Activated CD4-positive, CD25-positive, alpha-beta regulatory T cell treated with anti-CD3 and anti-CD28 coated beads, Interleukin-2, amount 50 U/mL, for 72 hours (primary cell): ENCODE measurements around the gene CCDC28B.
"Not testable (repeated sequence)": the region's sequence is repeated elsewhere in the genome, so short reads cannot be mapped to it uniquely, and the experiment has no call there.

ENCODE experiments used
- DNase-seq: peaks from one replicate; pipeline ENCODE4 v3.0.0; 2021

The CCDC28B gene

GRCh38 chr1:32200226-32201010, at the start of gene CCDC28B:
CCDC28B (plus strand) TSS chr1:32200595; CDS start chr1:32201936, 1,341 bp downstream.
- DNase-seq: peak; percentile 46

- DNase-seq: no peak
These were observed 49.5 kb upstream of the CCDC28B start for GRCh38 chr1:32150847-32151246.

GRCh38 chr1:32151319-32151787, 49.0 kb upstream of the CCDC28B start:
- DNase-seq: no peak

- no peak for DNase-seq
These were observed 41.2 kb upstream of the CCDC28B start for GRCh38 chr1:32159189-32159588.

- no peak for DNase-seq
These were observed 37.0 kb upstream of the CCDC28B start for GRCh38 chr1:32163405-32163804.

- not testable (repeated sequence) for DNase-seq
These were observed 34.8 kb upstream of the CCDC28B start for GRCh38 chr1:32165633-32166032.

- no peak for DNase-seq
These were observed 29.4 kb upstream of the CCDC28B start for GRCh38 chr1:32170991-32171390.

- DNase-seq: no peak
These were observed 27.7 kb upstream of the CCDC28B start for GRCh38 chr1:32172621-32173245.

GRCh38 chr1:32178380-32179192, 21.8 kb upstream of the CCDC28B start:
- no peak for DNase-seq

- no peak for DNase-seq
These were observed 21.3 kb upstream of the CCDC28B start for GRCh38 chr1:32179193-32179442.

GRCh38 chr1:32179443-32180185, 20.8 kb upstream of the CCDC28B start, which contains the start of gene TXLNA:
TXLNA (plus strand) TSS chr1:32179675; CDS start chr1:32180346, 671 bp downstream.
- DNase-seq: peak; percentile 89

- DNase-seq: peak; percentile 48
These were observed 20.0 kb upstream of the CCDC28B start for GRCh38 chr1:32180186-32181060.

GRCh38 chr1:32181065-32181464, 19.3 kb upstream of the CCDC28B start:
- no peak for DNase-seq

GRCh38 chr1:32181563-32181962, 18.8 kb upstream of the CCDC28B start:
- no peak for DNase-seq

GRCh38 chr1:32182060-32182459, 18.3 kb upstream of the CCDC28B start:
- no peak for DNase-seq

- no peak for DNase-seq
These were observed 15.7 kb upstream of the CCDC28B start for GRCh38 chr1:32184650-32185049.

- no peak for DNase-seq
These were observed 14.3 kb upstream of the CCDC28B start for GRCh38 chr1:32186077-32186476.

GRCh38 chr1:32186491-32186890, 13.9 kb upstream of the CCDC28B start:
- DNase-seq: no peak

GRCh38 chr1:32187850-32188249, 12.5 kb upstream of the CCDC28B start:
- DNase-seq: no peak

- no peak for DNase-seq
These were observed 8.0 kb upstream of the CCDC28B start for GRCh38 chr1:32192220-32192948.

- DNase-seq: no peak
These were observed 5.4 kb upstream of the CCDC28B start for GRCh38 chr1:32194984-32195383.
